B cell (primary cell): ENCODE measurements around the gene ZNF280A. TPM values are rescaled to one million over a fixed set of nuclear protein-coding genes. Genes with fewer than 3 reads are reported as not detected.

Experiments
- ATAC-seq: fragments of 200-7000 bp; cut with Tn5 transposase; one replicate; pipeline ENCODE4 v1.10.0; 2021; ENCODE audit warnings: low read depth, mild to moderate bottlenecking, moderate number of reproducible peaks, moderate library complexity
- CTCF ChIA-PET: fragments of 350-600 bp; sonication (Branson Sonifier 250); formaldehyde crosslinking; loops from one replicate; lab custom pipeline; 2021; ENCODE audit warnings: antibody characterized with exemption, inconsistent platforms; lab: Charles Lee
- POLR2A ChIA-PET: fragments of 350-600 bp; sonication (Branson Sonifier 250); formaldehyde crosslinking; loops from one replicate; lab custom pipeline; 2021; ENCODE audit warnings: antibody characterized with exemption; lab: Charles Lee
- DNase-seq: peaks from one replicate; pipeline ENCODE4 v3.0.0; 2013
- H2AFZ ChIP-seq: 2 replicates; pipeline ENCODE4 v1.6.1; 2012; ENCODE audit warnings: mild to moderate bottlenecking, low read depth, low read length; ENCODE audit not compliant: insufficient read depth, poor library complexity, severe bottlenecking
- H3K27ac ChIP-seq, 2 donors: 1 replicate in 1 of 2; 2 replicates in 1 of 2; pipeline ENCODE4 v1.5.1; 2012 to 2013; ENCODE audit warnings: low read length in 2 of 2, mild to moderate bottlenecking in 2 of 2, moderate library complexity in 1 of 2
- H3K27me3 ChIP-seq, 4 experiments: fragments of 200-600 bp in 1 of 4; sonication (generic) in 1 of 4; replicated peaks in 1 of 4; 1 replicate in 2 of 4; 2 replicates in 2 of 4; pipeline versions ENCODE4 v1.6.1 to v1.7.0; 2013 to 2016; ENCODE audit warnings: low read length in 3 of 4, mild to moderate bottlenecking in 2 of 4, mixed read lengths in 1 of 4, moderate library complexity in 1 of 4; ENCODE audit not compliant: insufficient read depth in 4 of 4, control insufficient read depth in 3 of 4; ENCODE audit errors: control extremely low read depth in 1 of 4
- H3K36me3 ChIP-seq, 2 experiments: replicated peaks in 1 of 2; 1 replicate in 1 of 2; 2 replicates in 1 of 2; pipeline versions ENCODE4 v1.6.1 to v1.7.1; 2013; ENCODE audit warnings: low read length in 1 of 2; ENCODE audit not compliant: insufficient read depth in 2 of 2, control insufficient read depth in 1 of 2; ENCODE audit errors: control extremely low read depth in 1 of 2, extremely low read depth in 1 of 2
- H3K4me1 ChIP-seq, 2 donors: fragments of 200-600 bp in 1 of 2; sonication (generic) in 1 of 2; 1 replicate in 1 of 2; 2 replicates in 1 of 2; pipeline versions ENCODE4 v1.5.1 to v1.6.1; 2013 to 2017; ENCODE audit warnings: low read length in 2 of 2; ENCODE audit not compliant: control insufficient read depth in 2 of 2, insufficient read depth in 2 of 2
- H3K4me2 ChIP-seq: replicated peaks from 2 replicates; pipeline ENCODE3; 2012; ENCODE audit warnings: mild to moderate bottlenecking, low read depth, low read length; ENCODE audit not compliant: poor library complexity, severe bottlenecking
- H3K4me3 ChIP-seq, 5 experiments: fragments of 200-600 bp in 1 of 5; sonication (generic) in 1 of 5; 1 replicate in 3 of 5; 2 replicates in 2 of 5; pipeline versions ENCODE4 v1.5.1 to v1.7.0; 2011 to 2016; ENCODE audit warnings: low read length in 4 of 5, mild to moderate bottlenecking in 4 of 5, low read depth in 2 of 5, control low read depth in 1 of 5, moderate library complexity in 1 of 5; ENCODE audit not compliant: insufficient read depth in 1 of 5; ENCODE audit errors: control extremely low read depth in 1 of 5, extremely low read depth in 1 of 5
- H3K79me2 ChIP-seq: fragments of 200-600 bp; sonication (generic); one replicate; pipeline ENCODE4 v1.6.0; 2016; ENCODE audit warnings: low read length; ENCODE audit not compliant: control insufficient read depth, insufficient read depth
- H3K9ac ChIP-seq: fragments of 200-600 bp; sonication (generic); 2 replicates; pipeline ENCODE4 v1.6.1; 2017; ENCODE audit warnings: mild to moderate bottlenecking, low read length, moderate library complexity
- H3K9me3 ChIP-seq, 3 donors: one replicate each; pipeline versions ENCODE4 v1.6.1 to v1.7.1; 2013; ENCODE audit warnings: low read length in 2 of 3; ENCODE audit not compliant: control insufficient read depth in 2 of 3, insufficient read depth in 1 of 3; ENCODE audit errors: control extremely low read depth in 1 of 3
- H4K20me1 ChIP-seq: 2 replicates; pipeline ENCODE4 v1.6.0; 2012; ENCODE audit warnings: mild to moderate bottlenecking, low read length; ENCODE audit not compliant: insufficient read depth, control insufficient read depth, poor library complexity, severe bottlenecking
- H3K27ac Mint-ChIP-seq: one replicate; pipeline ENCODE4 v1.8.0; 2021; ENCODE audit warnings: mixed read lengths
- H3K27me3 Mint-ChIP-seq: one replicate; pipeline ENCODE4 v1.8.0; 2021; ENCODE audit warnings: mixed read lengths
- H3K4me1 Mint-ChIP-seq: one replicate; pipeline ENCODE4 v1.8.0; 2021; ENCODE audit warnings: mixed read lengths
- H3K4me3 Mint-ChIP-seq: one replicate; pipeline ENCODE4 v1.8.0; 2021; ENCODE audit warnings: mixed read lengths
- H3K9me3 Mint-ChIP-seq: one replicate; pipeline ENCODE4 v1.8.0; 2022; ENCODE audit warnings: mixed read lengths; ENCODE audit not compliant: insufficient read depth
- EZH2 ChIP-seq: IDR thresholded peaks from 2 replicates; pipeline ENCODE4 v1.6.1; 2012; ENCODE audit warnings: borderline replicate concordance, low read depth, mild to moderate bottlenecking, moderate library complexity, low read length; ENCODE audit not compliant: insufficient read depth, poor library complexity, severe bottlenecking
- WGBS: methylation state at CpG from one replicate; pipeline ENCODE4 v1.1.5; 2013; ENCODE audit warnings: missing lambda C conversion rate; ENCODE audit not compliant: insufficient coverage; 5-methylcytosine and 5-hydroxymethylcytosine counted together
- intact Hi-C: fragments of 100-400 bp; cut with micrococcal nuclease; formaldehyde crosslinking; loops from one replicate; pipeline ENCODE4 v1.10.0; 2022
- polyA plus RNA-seq: library from polyadenylated mRNA; depleted of rRNA; stranded (reverse); fragments of >200 nt; gene quantifications from 2 replicates; pipeline ENCODE4 v1.2.3, GENCODE V29; 2012
- total RNA-seq, 2 donors: library from RNA; stranded (reverse); fragments of 120-200 nt in 1 of 2; gene quantifications; 1 replicate in 1 of 2; 2 replicates in 1 of 2; pipeline versions ENCODE4 v1.2.3 to v1.2.4, GENCODE V29; 2013 to 2022
- TF ChIP-seq, protein P1 (sequence below): fragments of 200-600 bp; IDR thresholded peaks from one replicate; pipeline ENCODE4 v1.8.0; 2022; ENCODE audit warnings: antibody characterized with exemption, mild to moderate bottlenecking

ZNF280A gene
- total and polyA plus RNA-seq, 2 donors (not counting 1 experiment from before 2014, with no cell fraction given), result not detected

DNA sequence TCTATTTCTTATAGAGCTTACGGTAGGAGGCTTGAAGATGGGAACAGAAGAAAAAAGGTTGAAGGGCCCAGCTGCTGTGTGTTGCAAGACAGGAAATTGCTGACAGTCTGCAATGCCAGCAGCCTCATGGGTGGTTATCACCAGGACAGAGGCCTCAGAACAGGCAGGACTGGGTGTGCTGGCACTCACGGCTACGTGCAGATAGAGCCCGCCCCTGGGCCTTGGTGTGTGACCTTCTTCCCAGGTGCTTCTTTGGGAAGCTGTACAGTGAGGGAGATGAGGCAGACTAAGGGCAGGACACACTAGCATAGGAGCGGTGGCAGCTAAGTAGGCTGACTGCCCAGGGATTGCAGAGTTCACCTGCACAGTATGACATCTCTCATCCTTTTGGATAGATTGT, 26.4 kb upstream of the ZNF280A start:
- H4K20me1 ChIP-seq, result no peaks in the 10 kb centered on the region
- H3K27ac ChIP-seq, result no peak overlapping the region
- Mint-ChIP-seq H3K4me1 (peaks cover 10% of the 10 kb centered on the region), H3K27ac (no peak overlapping the region), H3K9me3 (no peaks in the 10 kb centered on the region), H3K4me3 (no peak overlapping the region), H3K27me3 (peaks cover 6% of the 10 kb centered on the region)
- H3K4me1 ChIP-seq, result peaks cover 0 to 12% of the 10 kb centered on the region in 2 donors
- H3K27me3 ChIP-seq, result no peaks in the 10 kb centered on the region
- no peak overlapping the region for H3K9ac ChIP-seq
- H3K4me3 ChIP-seq, result no peak overlapping the region
- DNase-seq (no peak), ATAC-seq (no peak)
- WGBS, result 39% methylated on average over 3 of the region's 5 CpGs
- ChIA-PET CTCF (interaction anchor here (1.0 kb wide), 1 partner anchor 31 kb away, joined by 3 read pairs; no protein-coding TSS in a partner anchor), POLR2A (no interaction called here)
- no peaks in the 10 kb centered on the region for H3K36me3 ChIP-seq
- no peaks in the 10 kb centered on the region for H3K9me3 ChIP-seq
- intact Hi-C loops, result loop anchor here (5.0 kb wide), 1 partner anchor 41 kb away; no protein-coding TSS in a partner anchor
- H3K79me2 ChIP-seq, result no peaks in the 10 kb centered on the region
- H3K4me2 ChIP-seq, result no peak overlapping the region
- no peak overlapping the region for H2AFZ ChIP-seq
- no peak for TF ChIP-seq EZH2
- TF ChIP-seq, protein P1, sequence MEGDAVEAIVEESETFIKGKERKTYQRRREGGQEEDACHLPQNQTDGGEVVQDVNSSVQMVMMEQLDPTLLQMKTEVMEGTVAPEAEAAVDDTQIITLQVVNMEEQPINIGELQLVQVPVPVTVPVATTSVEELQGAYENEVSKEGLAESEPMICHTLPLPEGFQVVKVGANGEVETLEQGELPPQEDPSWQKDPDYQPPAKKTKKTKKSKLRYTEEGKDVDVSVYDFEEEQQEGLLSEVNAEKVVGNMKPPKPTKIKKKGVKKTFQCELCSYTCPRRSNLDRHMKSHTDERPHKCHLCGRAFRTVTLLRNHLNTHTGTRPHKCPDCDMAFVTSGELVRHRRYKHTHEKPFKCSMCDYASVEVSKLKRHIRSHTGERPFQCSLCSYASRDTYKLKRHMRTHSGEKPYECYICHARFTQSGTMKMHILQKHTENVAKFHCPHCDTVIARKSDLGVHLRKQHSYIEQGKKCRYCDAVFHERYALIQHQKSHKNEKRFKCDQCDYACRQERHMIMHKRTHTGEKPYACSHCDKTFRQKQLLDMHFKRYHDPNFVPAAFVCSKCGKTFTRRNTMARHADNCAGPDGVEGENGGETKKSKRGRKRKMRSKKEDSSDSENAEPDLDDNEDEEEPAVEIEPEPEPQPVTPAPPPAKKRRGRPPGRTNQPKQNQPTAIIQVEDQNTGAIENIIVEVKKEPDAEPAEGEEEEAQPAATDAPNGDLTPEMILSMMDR, result no peak

DNA sequence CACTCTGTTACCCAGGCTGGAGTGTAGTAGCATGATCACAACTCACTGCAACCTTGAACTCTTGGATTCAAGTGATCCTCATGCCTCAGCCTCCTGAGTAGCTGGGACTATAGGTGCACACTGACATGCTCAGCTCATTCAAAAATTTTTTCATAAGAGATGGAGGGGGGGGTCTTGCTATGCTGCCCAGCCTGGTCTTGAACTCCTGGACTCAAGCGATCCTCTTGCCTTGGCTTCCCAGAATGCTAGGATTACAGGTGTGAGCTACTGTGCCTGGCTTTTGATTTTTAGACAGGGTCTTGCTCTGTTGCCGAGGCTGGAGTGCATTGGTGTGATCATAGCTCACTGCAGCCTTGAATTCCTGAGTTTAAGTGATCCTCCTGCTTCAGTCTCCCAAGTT, 25.0 kb upstream of the ZNF280A start:
- no peaks in the 10 kb centered on the region for H3K9me3 ChIP-seq
- no peak overlapping the region for H3K4me2 ChIP-seq
- no peaks in the 10 kb centered on the region for H3K36me3 ChIP-seq
- intact Hi-C loops, result loop anchor here (5.0 kb wide), 1 partner anchor 42 kb away; no protein-coding TSS in a partner anchor
- H2AFZ ChIP-seq, result no peak overlapping the region
- Mint-ChIP-seq H3K4me3 (no peak overlapping the region), H3K27me3 (peaks cover 9% of the 10 kb centered on the region), H3K4me1 (peaks cover 10% of the 10 kb centered on the region), H3K9me3 (no peaks in the 10 kb centered on the region), H3K27ac (no peak overlapping the region)
- peaks cover 0 to 2% (median 0%) of the 10 kb centered on the region in 4 experiments for H3K27me3 ChIP-seq
- peaks cover 0 to 12% of the 10 kb centered on the region in 2 donors for H3K4me1 ChIP-seq
- H3K27ac ChIP-seq, result no peak overlapping the region
- H4K20me1 ChIP-seq, result no peaks in the 10 kb centered on the region
- CTCF ChIA-PET, result interaction anchor here (0.6 kb wide), 1 partner anchor 329 kb away, joined by 3 read pairs; no protein-coding TSS in a partner anchor
- POLR2A ChIA-PET, result interaction anchor here (0.5 kb wide), 1 partner anchor 666 kb away, joined by 3 read pairs; no protein-coding TSS in a partner anchor
- no peak for DNase-seq
- H3K79me2 ChIP-seq, result no peaks in the 10 kb centered on the region
- no peak overlapping the region for H3K4me3 ChIP-seq
- TF ChIP-seq, protein P1, result no peak
- no peak for TF ChIP-seq EZH2
- WGBS, result 100% methylated on average over 2 of the region's 2 CpGs
- no peak for ATAC-seq
- H3K9ac ChIP-seq, result no peak overlapping the region
